HL-60 (cell line): Measurements from ENCODE around the gene PGM1.
A peak's percentile ranks its signal among the peaks of the same experiment; 100 is the strongest.

Source experiments
- DNase-seq, 2 experiments: peaks; one replicate each; pipeline ENCODE4 v3.0.0-alpha.2; 2010 to 2020; ENCODE audit warnings: low read depth in 1 of 2, low spot score in 1 of 2
- H3K27ac ChIP-seq: fragments of 250-450 bp; sonication (Bioruptor Pico); replicated peaks from 2 replicates; pipeline ENCODE4 v1.5.1; 2020; ENCODE audit warnings: mild to moderate bottlenecking, moderate library complexity
- H3K27me3 ChIP-seq: fragments of 250-450 bp; sonication (Bioruptor Pico); 2 replicates; pipeline ENCODE4 v1.5.1; 2021; ENCODE audit warnings: mild to moderate bottlenecking, moderate library complexity; ENCODE audit not compliant: insufficient read depth, poor library complexity, severe bottlenecking
- H3K4me3 ChIP-seq: replicated peaks from 2 replicates; pipeline ENCODE4 v1.5.1; 2011; ENCODE audit warnings: mild to moderate bottlenecking, control low read depth, low read length; ENCODE audit not compliant: insufficient read depth
- GABPA ChIP-seq: IDR thresholded peaks from 2 replicates; pipeline ENCODE4 v1.6.1; 2012; ENCODE audit warnings: low read depth
- POLR2AphosphoS5 ChIP-seq: IDR thresholded peaks from 2 replicates; pipeline ENCODE4 v1.6.1; 2012; ENCODE audit warnings: low read depth
- SPI1 ChIP-seq: IDR thresholded peaks from 2 replicates; pipeline ENCODE4 v1.6.1; 2012; ENCODE audit warnings: low read depth, mild to moderate bottlenecking, borderline replicate concordance
- TF ChIP-seq, protein P1 (sequence below): IDR thresholded peaks from one replicate; pipeline ENCODE4 v1.5.1; 2011; ENCODE audit warnings: low read length, control low read depth, inconsistent platforms; ENCODE audit not compliant: insufficient read depth
- TF ChIP-seq, protein P2 (sequence below): IDR thresholded peaks from 2 replicates; pipeline ENCODE4 v1.6.1; 2012; ENCODE audit warnings: low read depth; ENCODE audit not compliant: insufficient replicate concordance

The PGM1 gene

DNA sequence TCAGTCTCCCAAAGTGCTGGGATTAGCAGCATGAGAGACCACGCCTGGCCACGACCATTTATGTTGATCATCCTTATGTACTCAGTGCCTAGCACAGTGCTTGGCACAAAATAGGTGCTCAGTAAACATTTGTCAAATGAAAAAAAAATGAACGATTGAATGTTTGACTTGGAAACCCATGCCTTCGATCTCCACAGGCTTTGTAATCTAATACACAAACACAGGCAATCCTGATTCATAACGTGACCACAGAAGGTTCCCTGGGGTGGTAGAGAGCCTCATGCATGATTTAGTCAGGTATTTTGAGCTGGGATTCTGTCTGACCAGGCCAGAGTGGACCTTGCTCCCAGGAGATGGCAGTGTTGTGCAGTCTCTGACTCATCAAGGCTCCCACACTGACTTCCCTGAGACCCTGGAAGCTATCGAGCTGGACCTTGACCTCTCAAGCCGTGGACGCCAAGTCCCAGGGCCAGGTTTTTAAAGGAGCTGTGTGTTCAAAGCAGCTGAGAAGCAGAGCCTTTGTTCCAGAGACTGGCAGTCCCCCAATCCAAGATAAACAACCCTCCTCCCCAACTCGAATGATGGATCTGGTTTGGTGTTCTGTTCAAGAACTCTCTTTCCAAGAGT lies 81.1 kb downstream of the PGM1 start:
- DNase-seq: peak in 1 of 2 experiments; percentile 11
- Histone ChIP-seq H3K27me3 (no peaks in the 10 kb centered on the region), H3K4me3 (no peak overlapping the region), H3K27ac (no peak overlapping the region)
- TF ChIP-seq POLR2AphosphoS5: no peak
- no peak for TF ChIP-seq SPI1
- TF ChIP-seq, protein P1, sequence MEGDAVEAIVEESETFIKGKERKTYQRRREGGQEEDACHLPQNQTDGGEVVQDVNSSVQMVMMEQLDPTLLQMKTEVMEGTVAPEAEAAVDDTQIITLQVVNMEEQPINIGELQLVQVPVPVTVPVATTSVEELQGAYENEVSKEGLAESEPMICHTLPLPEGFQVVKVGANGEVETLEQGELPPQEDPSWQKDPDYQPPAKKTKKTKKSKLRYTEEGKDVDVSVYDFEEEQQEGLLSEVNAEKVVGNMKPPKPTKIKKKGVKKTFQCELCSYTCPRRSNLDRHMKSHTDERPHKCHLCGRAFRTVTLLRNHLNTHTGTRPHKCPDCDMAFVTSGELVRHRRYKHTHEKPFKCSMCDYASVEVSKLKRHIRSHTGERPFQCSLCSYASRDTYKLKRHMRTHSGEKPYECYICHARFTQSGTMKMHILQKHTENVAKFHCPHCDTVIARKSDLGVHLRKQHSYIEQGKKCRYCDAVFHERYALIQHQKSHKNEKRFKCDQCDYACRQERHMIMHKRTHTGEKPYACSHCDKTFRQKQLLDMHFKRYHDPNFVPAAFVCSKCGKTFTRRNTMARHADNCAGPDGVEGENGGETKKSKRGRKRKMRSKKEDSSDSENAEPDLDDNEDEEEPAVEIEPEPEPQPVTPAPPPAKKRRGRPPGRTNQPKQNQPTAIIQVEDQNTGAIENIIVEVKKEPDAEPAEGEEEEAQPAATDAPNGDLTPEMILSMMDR: peak; percentile 9
- TF ChIP-seq GABPA: no peak
- TF ChIP-seq, protein P2, sequence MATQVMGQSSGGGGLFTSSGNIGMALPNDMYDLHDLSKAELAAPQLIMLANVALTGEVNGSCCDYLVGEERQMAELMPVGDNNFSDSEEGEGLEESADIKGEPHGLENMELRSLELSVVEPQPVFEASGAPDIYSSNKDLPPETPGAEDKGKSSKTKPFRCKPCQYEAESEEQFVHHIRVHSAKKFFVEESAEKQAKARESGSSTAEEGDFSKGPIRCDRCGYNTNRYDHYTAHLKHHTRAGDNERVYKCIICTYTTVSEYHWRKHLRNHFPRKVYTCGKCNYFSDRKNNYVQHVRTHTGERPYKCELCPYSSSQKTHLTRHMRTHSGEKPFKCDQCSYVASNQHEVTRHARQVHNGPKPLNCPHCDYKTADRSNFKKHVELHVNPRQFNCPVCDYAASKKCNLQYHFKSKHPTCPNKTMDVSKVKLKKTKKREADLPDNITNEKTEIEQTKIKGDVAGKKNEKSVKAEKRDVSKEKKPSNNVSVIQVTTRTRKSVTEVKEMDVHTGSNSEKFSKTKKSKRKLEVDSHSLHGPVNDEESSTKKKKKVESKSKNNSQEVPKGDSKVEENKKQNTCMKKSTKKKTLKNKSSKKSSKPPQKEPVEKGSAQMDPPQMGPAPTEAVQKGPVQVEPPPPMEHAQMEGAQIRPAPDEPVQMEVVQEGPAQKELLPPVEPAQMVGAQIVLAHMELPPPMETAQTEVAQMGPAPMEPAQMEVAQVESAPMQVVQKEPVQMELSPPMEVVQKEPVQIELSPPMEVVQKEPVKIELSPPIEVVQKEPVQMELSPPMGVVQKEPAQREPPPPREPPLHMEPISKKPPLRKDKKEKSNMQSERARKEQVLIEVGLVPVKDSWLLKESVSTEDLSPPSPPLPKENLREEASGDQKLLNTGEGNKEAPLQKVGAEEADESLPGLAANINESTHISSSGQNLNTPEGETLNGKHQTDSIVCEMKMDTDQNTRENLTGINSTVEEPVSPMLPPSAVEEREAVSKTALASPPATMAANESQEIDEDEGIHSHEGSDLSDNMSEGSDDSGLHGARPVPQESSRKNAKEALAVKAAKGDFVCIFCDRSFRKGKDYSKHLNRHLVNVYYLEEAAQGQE: no peak

DNA sequence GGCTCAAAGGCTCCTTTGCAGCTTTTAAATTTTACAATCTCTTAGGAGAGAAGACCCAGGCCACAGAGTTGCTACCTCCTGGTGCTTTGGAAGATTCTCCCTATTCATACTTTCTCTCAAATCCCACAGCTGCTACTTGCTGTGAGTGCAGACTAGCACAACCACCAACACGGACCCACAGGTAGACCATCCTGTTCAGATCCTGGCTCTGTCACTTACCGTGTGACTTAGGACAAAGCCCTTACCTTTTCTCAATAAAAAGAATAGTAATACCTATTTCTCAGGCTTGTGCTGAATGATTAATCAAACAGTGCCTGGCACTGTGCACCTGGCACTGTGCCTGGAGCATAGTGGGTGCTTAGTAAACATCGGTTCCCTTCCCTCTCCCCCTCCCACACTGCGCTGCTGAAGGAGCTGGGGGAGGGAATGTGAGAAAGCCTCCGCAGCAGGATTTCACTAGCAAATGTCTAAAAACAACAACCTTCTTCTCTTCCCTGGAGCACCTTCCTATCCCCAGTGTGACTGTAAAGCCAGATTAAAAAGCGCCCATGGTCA lies 81.7 kb downstream of the PGM1 start:
- TF ChIP-seq POLR2AphosphoS5 (no peak), GABPA (no peak), SPI1 (no peak)
- TF ChIP-seq, protein P1: no peak
- TF ChIP-seq, protein P2: no peak
- Histone ChIP-seq H3K27ac (no peak overlapping the region), H3K27me3 (no peaks in the 10 kb centered on the region), H3K4me3 (no peak overlapping the region)
- DNase-seq: no peak

DNA sequence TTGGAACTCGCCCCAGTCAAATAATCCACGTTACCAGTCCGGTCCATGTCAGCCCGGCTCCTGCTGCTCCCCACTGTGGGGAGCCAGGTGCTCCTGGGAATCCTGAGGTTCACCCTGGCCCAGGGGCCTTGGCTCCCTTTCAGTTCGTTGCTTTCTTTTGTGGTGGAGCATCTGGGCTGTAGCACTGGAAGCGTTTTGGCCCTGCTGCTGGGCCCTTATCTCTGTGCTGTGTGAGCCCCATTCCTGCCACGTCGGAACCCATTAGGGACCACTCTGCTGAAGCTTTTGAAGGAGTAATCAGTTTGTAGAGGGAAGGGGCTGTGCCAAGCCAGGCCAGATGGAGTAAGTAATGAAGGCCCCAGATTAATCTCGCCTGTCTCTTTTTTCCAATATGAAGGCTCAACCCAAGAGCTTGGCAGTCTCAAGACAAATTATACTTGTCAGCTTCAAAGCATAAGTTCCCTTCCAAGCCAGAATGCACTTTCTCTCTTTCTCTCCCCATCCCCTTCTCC lies 82.3 kb downstream of the PGM1 start:
- TF ChIP-seq GABPA (no peak), POLR2AphosphoS5 (no peak), SPI1 (no peak)
- TF ChIP-seq, protein P1: no peak
- TF ChIP-seq, protein P2: no peak
- DNase-seq: no peak
- H3K4me3 ChIP-seq: no peak overlapping the region
- no peak overlapping the region for H3K27ac ChIP-seq
- no peaks in the 10 kb centered on the region for H3K27me3 ChIP-seq
